Spinal cord (tissue), 10 donors: Measurements from ENCODE around the gene PARP11. TPM values are rescaled to one million over a fixed set of nuclear protein-coding genes. Genes with fewer than 3 reads are reported as not detected.

Source experiments
- DNase-seq, 6 donors: peaks; one replicate each; pipeline versions ENCODE4 v3.0.0 to v3.0.0-alpha.2; 2013 to 2015; ENCODE audit warnings: low spot score in 6 of 6, low read depth in 4 of 6
- H3K27ac ChIP-seq: one replicate; pipeline ENCODE4 v1.5.1; 2013; ENCODE audit warnings: low read depth, low read length, control low read depth
- H3K27me3 ChIP-seq: one replicate; pipeline ENCODE4 v1.6.1; 2013; ENCODE audit warnings: low read length; ENCODE audit not compliant: control insufficient read depth, insufficient read depth
- H3K36me3 ChIP-seq: one replicate; pipeline ENCODE4 v1.6.1; 2013; ENCODE audit warnings: low read length; ENCODE audit not compliant: control insufficient read depth, insufficient read depth
- H3K4me1 ChIP-seq: one replicate; pipeline ENCODE4 v1.6.1; 2013; ENCODE audit warnings: low read length; ENCODE audit not compliant: control insufficient read depth, insufficient read depth
- H3K4me3 ChIP-seq: one replicate; pipeline ENCODE4 v1.5.1; 2013; ENCODE audit warnings: low read depth, low read length, control low read depth
- H3K9me3 ChIP-seq: one replicate; pipeline ENCODE4 v1.6.1; 2013; ENCODE audit warnings: low read length; ENCODE audit not compliant: control insufficient read depth, insufficient read depth
- WGBS: methylation state at CpG from one replicate; pipeline ENCODE4 v1.1.5; 2013; ENCODE audit warnings: missing lambda C conversion rate; ENCODE audit not compliant: insufficient coverage; 5-methylcytosine and 5-hydroxymethylcytosine counted together
- polyA plus RNA-seq, 2 donors: library from polyadenylated mRNA; unstranded; fragments of 120-200 nt; gene quantifications; one replicate each; pipeline ENCODE4 v1.2.1, GENCODE V29; 2013; ENCODE audit not compliant: insufficient read length in 2 of 2
- total RNA-seq, 2 donors: library from RNA; depleted of rRNA in 1 of 2; stranded (reverse); fragments of 120-200 nt in 1 of 2; fragments of >200 nt in 1 of 2; gene quantifications; one replicate each; pipeline versions ENCODE4 v1.2.3 to v1.2.4, GENCODE V29; 2013 to 2014
- donor health status: healthy.

Gene PARP11
- total and polyA plus RNA-seq, 4 donors, result 9.6 to 12.0 (median 10.7) TPM

GRCh38 chr12:3791256-3791874, 81.8 kb downstream of the PARP11 start:
- DNase-seq, result peak in 3 of 6 donors; percentile 23 to 47 (median 30)
- Histone ChIP-seq H3K4me3 (no peak overlapping the region), H3K4me1 (peaks cover 3% of the 10 kb centered on the region), H3K27me3 (no peaks in the 10 kb centered on the region), H3K36me3 (no peaks in the 10 kb centered on the region), H3K27ac (no peak overlapping the region), H3K9me3 (no peaks in the 10 kb centered on the region)
- 20% methylated on average over 5 of the region's 5 CpGs for WGBS

- WGBS, result no CpG with 5 or more reads among the region's 2 CpGs
- no peak overlapping the region for H3K4me3 ChIP-seq
Observed at GRCh38 chr12:3790642-3791041, 82.6 kb downstream of the PARP11 start.

GRCh38 chr12:3789838-3790237, 83.4 kb downstream of the PARP11 start:
- WGBS, result no CpG with 5 or more reads among the region's 1 CpG
- Histone ChIP-seq H3K9me3 (no peaks in the 10 kb centered on the region), H3K27ac (no peak overlapping the region), H3K27me3 (no peaks in the 10 kb centered on the region), H3K4me3 (no peak overlapping the region), H3K36me3 (no peaks in the 10 kb centered on the region), H3K4me1 (peaks cover 3% of the 10 kb centered on the region)
- DNase-seq, result no peak

More at GRCh38 chr12:3790642-3791041, 82.6 kb downstream of the PARP11 start:
- no peaks in the 10 kb centered on the region for H3K9me3 ChIP-seq
- peak in 1 of 6 donors; percentile 39 for DNase-seq
- H3K27me3 ChIP-seq, result no peaks in the 10 kb centered on the region
- H3K27ac ChIP-seq, result no peak overlapping the region
- H3K36me3 ChIP-seq, result no peaks in the 10 kb centered on the region
- H3K4me1 ChIP-seq, result peaks cover 3% of the 10 kb centered on the region

GRCh38 chr12:3777206-3777809, 95.9 kb downstream of the PARP11 start:
- Histone ChIP-seq H3K27me3 (no peaks in the 10 kb centered on the region), H3K4me1 (no peaks in the 10 kb centered on the region), H3K9me3 (no peaks in the 10 kb centered on the region), H3K4me3 (no peak overlapping the region), H3K27ac (no peak overlapping the region), H3K36me3 (no peaks in the 10 kb centered on the region)
- no CpG with 5 or more reads among the region's 3 CpGs for WGBS
- peak in 5 of 6 donors; percentile 45 to 93 (median 59) for DNase-seq

GRCh38 chr12:3775385-3776035, 97.7 kb downstream of the PARP11 start:
- Histone ChIP-seq H3K4me1 (no peaks in the 10 kb centered on the region), H3K27ac (no peak overlapping the region), H3K9me3 (no peaks in the 10 kb centered on the region), H3K27me3 (no peaks in the 10 kb centered on the region), H3K36me3 (no peaks in the 10 kb centered on the region), H3K4me3 (no peak overlapping the region)
- WGBS, result 85% methylated on average over 3 of the region's 5 CpGs
- no peak for DNase-seq

GRCh38 chr12:3772380-3772779, 100.8 kb downstream of the PARP11 start:
- Histone ChIP-seq H3K36me3 (no peaks in the 10 kb centered on the region), H3K9me3 (no peaks in the 10 kb centered on the region), H3K27ac (no peak overlapping the region), H3K4me1 (no peaks in the 10 kb centered on the region), H3K27me3 (no peaks in the 10 kb centered on the region), H3K4me3 (no peak overlapping the region)
- 68% methylated on average over 2 of the region's 4 CpGs for WGBS
- peak in 1 of 6 donors; percentile 11 for DNase-seq

- Histone ChIP-seq H3K4me1 (no peaks in the 10 kb centered on the region), H3K36me3 (no peaks in the 10 kb centered on the region), H3K27ac (no peak overlapping the region), H3K4me3 (no peak overlapping the region), H3K27me3 (no peaks in the 10 kb centered on the region), H3K9me3 (no peaks in the 10 kb centered on the region)
- DNase-seq, result no peak
- 64% methylated on average over 1 of the region's 1 CpG for WGBS
Observed at GRCh38 chr12:3771853-3772252, 101.3 kb downstream of the PARP11 start.

- Histone ChIP-seq H3K9me3 (no peaks in the 10 kb centered on the region), H3K27ac (no peak overlapping the region), H3K4me3 (no peak overlapping the region), H3K4me1 (no peaks in the 10 kb centered on the region), H3K27me3 (no peaks in the 10 kb centered on the region), H3K36me3 (no peaks in the 10 kb centered on the region)
- DNase-seq, result no peak
- WGBS, result no CpG with 5 or more reads among the region's 1 CpG
Observed at GRCh38 chr12:3770891-3771290, 102.3 kb downstream of the PARP11 start.

GRCh38 chr12:3768911-3769447, 104.2 kb downstream of the PARP11 start:
- no peaks in the 10 kb centered on the region for H3K36me3 ChIP-seq
- no peak overlapping the region for H3K4me3 ChIP-seq
- no peak for DNase-seq
- H3K9me3 ChIP-seq, result no peaks in the 10 kb centered on the region
- no CpG with 5 or more reads among the region's 3 CpGs for WGBS
- no peaks in the 10 kb centered on the region for H3K4me1 ChIP-seq
- H3K27ac ChIP-seq, result no peak overlapping the region
- H3K27me3 ChIP-seq, result no peaks in the 10 kb centered on the region
